ENCODE results near the gene HMCN1.

Gene HMCN1

DNA sequence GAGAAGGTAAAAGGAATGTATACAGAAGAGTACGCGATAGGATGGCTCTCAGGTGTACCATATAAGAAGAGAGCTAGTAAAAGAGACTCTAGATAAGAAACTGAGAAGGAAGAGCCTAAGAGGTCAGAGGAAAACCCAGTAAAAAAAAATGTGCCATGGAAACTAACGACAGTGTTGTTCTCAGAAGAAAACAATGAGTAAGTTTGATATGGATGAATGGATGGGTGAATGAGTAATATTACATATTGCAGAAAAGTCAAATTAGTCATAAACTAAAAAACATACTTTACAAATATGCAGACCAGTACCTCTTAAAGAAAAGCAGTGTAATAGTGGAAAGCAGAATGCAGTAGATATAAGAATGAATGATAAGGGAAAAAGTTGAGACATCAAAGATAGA is 316.2 kb downstream of the HMCN1 start:
- Histone ChIP-seq H3K27me3 (ENCODE audit: control insufficient read depth in 1 of 2, insufficient read depth in 2 of 2, low read length in 2 of 2) (no peaks in the 10 kb centered on the region), H3K27ac (ENCODE audit: low read length) (no peak overlapping the region), H3K9ac (ENCODE audit: low read length in 2 of 2) (no peak overlapping the region), H3K36me3 (ENCODE audit: control insufficient read depth in 2 of 2, insufficient read depth in 2 of 2, low read length in 2 of 2) (no peaks in the 10 kb centered on the region), H3K4me3 (ENCODE audit: low read length in 2 of 2) (no peak overlapping the region), H3K9me3 (ENCODE audit: control insufficient read depth in 2 of 2, low read length in 2 of 2) (no peaks in the 10 kb centered on the region), H3K4me1 (ENCODE audit: control insufficient read depth, insufficient read depth, low read length) (no peaks in the 10 kb centered on the region)

- Histone ChIP-seq H3K4me1 (ENCODE audit: control insufficient read depth, insufficient read depth, low read length) (no peaks in the 10 kb centered on the region), H3K9me3 (ENCODE audit: control insufficient read depth in 2 of 2, low read length in 2 of 2) (no peaks in the 10 kb centered on the region), H3K36me3 (ENCODE audit: control insufficient read depth in 2 of 2, insufficient read depth in 2 of 2, low read length in 2 of 2) (no peaks in the 10 kb centered on the region), H3K4me3 (ENCODE audit: low read length in 2 of 2) (no peak overlapping the region), H3K27ac (ENCODE audit: low read length) (no peak overlapping the region), H3K27me3 (ENCODE audit: control insufficient read depth in 1 of 2, insufficient read depth in 2 of 2, low read length in 2 of 2) (no peaks in the 10 kb centered on the region), H3K9ac (ENCODE audit: low read length in 2 of 2) (no peak overlapping the region)
Observed at GRCh38 chr1:186054003-186054402, 319.8 kb downstream of the HMCN1 start.

DNA sequence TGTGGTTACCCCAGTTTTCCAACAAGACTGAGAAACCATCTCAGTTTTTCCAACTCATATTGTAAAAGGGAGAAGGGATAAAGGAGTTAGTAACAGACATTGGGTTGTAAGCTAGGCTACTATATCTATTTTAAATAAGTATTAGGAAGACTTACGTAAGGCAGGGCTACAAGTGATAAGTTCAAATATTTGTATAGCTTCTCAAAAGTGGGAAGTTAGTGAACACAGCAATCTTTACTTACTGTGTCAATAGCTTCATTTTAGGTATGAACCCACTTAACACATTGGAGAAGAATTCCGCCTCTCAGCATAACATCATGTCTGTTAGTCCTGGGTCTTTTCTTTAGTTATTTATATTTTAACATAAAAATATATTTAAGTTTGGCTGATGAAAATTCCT is 320.7 kb downstream of the HMCN1 start:
- Histone ChIP-seq H3K36me3 (ENCODE audit: control insufficient read depth in 2 of 2, insufficient read depth in 2 of 2, low read length in 2 of 2) (no peaks in the 10 kb centered on the region), H3K27ac (ENCODE audit: low read length) (no peak overlapping the region), H3K4me1 (ENCODE audit: control insufficient read depth, insufficient read depth, low read length) (no peaks in the 10 kb centered on the region)

DNA sequence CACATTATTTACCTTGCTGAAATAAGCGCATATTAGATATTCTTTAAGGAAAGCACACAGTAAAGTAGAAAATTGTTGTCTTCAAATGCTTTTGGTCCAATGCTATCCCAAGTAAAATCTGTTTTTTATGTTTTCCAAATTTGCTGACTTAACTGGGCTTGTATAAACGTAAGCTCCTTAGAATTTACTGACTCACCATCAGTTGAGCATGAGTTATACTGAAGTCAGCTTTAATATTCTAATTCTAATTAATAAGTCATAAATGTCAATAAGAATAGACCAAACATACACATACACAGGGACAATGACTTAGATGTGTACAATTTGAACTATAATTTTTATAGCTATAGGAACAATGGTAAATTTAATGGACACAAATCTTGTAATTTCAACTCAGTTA is 321.7 kb downstream of the HMCN1 start:
- Histone ChIP-seq H3K27ac (ENCODE audit: low read length) (no peak overlapping the region), H3K9ac (ENCODE audit: low read length in 2 of 2) (no peak overlapping the region), H3K4me3 (ENCODE audit: low read length in 2 of 2) (no peak overlapping the region), H3K27me3 (ENCODE audit: control insufficient read depth in 1 of 2, insufficient read depth in 2 of 2, low read length in 2 of 2) (no peaks in the 10 kb centered on the region), H3K9me3 (ENCODE audit: control insufficient read depth in 2 of 2, low read length in 2 of 2) (no peaks in the 10 kb centered on the region), H3K36me3 (ENCODE audit: control insufficient read depth in 2 of 2, insufficient read depth in 2 of 2, low read length in 2 of 2) (no peaks in the 10 kb centered on the region), H3K4me1 (ENCODE audit: control insufficient read depth, insufficient read depth, low read length) (no peaks in the 10 kb centered on the region)

More for the DNA sequence above, 320.7 kb downstream of the HMCN1 start:
- no peak overlapping the region for H3K4me3 ChIP-seq (ENCODE audit: low read length in 2 of 2)
- no peaks in the 10 kb centered on the region for H3K9me3 ChIP-seq (ENCODE audit: control insufficient read depth in 2 of 2, low read length in 2 of 2)
- no peak overlapping the region for H3K9ac ChIP-seq (ENCODE audit: low read length in 2 of 2)
- no peaks in the 10 kb centered on the region for H3K27me3 ChIP-seq (ENCODE audit: control insufficient read depth in 1 of 2, insufficient read depth in 2 of 2, low read length in 2 of 2)

GRCh38 chr1:186057086-186057485 is 322.9 kb downstream of the HMCN1 start:
- Histone ChIP-seq H3K9ac (ENCODE audit: low read length in 2 of 2) (no peak overlapping the region), H3K27ac (ENCODE audit: low read length) (no peak overlapping the region), H3K4me1 (ENCODE audit: control insufficient read depth, insufficient read depth, low read length) (no peaks in the 10 kb centered on the region), H3K36me3 (ENCODE audit: control insufficient read depth in 2 of 2, insufficient read depth in 2 of 2, low read length in 2 of 2) (no peaks in the 10 kb centered on the region), H3K4me3 (ENCODE audit: low read length in 2 of 2) (no peak overlapping the region), H3K9me3 (ENCODE audit: control insufficient read depth in 2 of 2, low read length in 2 of 2) (no peaks in the 10 kb centered on the region), H3K27me3 (ENCODE audit: control insufficient read depth in 1 of 2, insufficient read depth in 2 of 2, low read length in 2 of 2) (no peaks in the 10 kb centered on the region)

DNA sequence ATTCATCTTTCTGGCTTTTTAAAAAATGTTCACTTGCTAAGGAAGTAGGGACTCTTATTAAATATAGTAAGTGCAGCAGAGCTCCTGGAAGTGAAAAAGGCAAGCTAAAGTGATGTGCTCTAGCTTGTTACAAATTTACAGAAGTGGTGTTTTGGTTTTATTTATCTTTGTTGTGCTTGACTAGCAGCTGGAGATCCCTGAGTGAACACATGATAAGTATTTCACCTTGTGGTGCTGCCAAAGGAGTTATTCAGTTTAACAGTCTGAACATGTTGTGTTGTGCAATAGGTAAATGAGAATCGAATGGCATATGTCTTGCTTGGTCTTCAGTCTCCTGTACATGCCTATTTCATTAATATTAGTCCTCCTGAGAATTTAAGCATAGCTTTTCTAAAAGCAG is 325.1 kb downstream of the HMCN1 start:
- H3K36me3 ChIP-seq (ENCODE audit: control insufficient read depth in 2 of 2, insufficient read depth in 2 of 2, low read length in 2 of 2): no peaks in the 10 kb centered on the region
- no peak overlapping the region for H3K9ac ChIP-seq (ENCODE audit: low read length in 2 of 2)
- no peaks in the 10 kb centered on the region for H3K4me1 ChIP-seq (ENCODE audit: control insufficient read depth, insufficient read depth, low read length)
- no peak overlapping the region for H3K4me3 ChIP-seq (ENCODE audit: low read length in 2 of 2)
- no peaks in the 10 kb centered on the region for H3K9me3 ChIP-seq (ENCODE audit: control insufficient read depth in 2 of 2, low read length in 2 of 2)
- no peaks in the 10 kb centered on the region for H3K27me3 ChIP-seq (ENCODE audit: control insufficient read depth in 1 of 2, insufficient read depth in 2 of 2, low read length in 2 of 2)
- no peak overlapping the region for H3K27ac ChIP-seq (ENCODE audit: low read length)

DNA sequence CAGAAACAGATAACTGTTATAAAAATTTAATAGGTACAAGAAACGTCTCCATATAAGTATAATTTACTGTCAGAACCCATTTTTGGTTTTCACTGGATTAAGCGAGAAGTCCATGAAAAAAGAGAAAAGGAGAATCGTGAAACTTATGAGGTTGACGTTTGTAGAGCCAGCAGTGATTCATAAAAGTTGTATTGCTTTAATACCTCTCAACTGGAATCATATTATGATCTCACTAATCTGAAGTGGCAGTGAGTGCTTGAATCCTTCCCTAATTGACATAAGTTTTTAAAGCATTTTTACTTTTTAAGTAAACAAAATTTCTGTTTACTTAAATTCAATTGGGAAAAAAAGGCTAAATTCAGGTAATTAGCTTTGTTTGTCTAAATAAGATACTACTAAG is 325.6 kb downstream of the HMCN1 start:
- Histone ChIP-seq H3K9me3 (ENCODE audit: control insufficient read depth in 2 of 2, low read length in 2 of 2) (no peaks in the 10 kb centered on the region), H3K27me3 (ENCODE audit: control insufficient read depth in 1 of 2, insufficient read depth in 2 of 2, low read length in 2 of 2) (no peaks in the 10 kb centered on the region), H3K36me3 (ENCODE audit: control insufficient read depth in 2 of 2, insufficient read depth in 2 of 2, low read length in 2 of 2) (no peaks in the 10 kb centered on the region), H3K4me1 (ENCODE audit: control insufficient read depth, insufficient read depth, low read length) (no peaks in the 10 kb centered on the region), H3K9ac (ENCODE audit: low read length in 2 of 2) (no peak overlapping the region), H3K4me3 (ENCODE audit: low read length in 2 of 2) (no peak overlapping the region), H3K27ac (ENCODE audit: low read length) (no peak overlapping the region)

DNA sequence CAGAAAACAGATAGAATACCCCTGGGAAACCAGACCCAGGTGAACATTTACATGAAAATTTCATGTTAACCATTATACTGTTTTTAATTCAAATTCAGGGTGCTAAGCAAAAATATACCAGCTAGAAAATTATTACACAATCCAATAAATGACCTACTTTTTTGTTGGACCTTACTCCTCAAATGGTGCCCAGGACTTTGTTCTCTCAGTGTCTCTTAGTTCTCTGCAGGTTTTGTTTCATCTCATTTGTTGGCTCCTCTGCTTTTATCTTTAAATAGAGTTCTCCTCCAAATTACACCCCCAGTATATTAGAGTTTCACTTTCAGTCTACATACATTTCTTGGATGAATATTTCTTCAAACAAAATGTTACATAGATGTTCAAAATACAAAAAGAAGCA is 326.0 kb downstream of the HMCN1 start:
- no peaks in the 10 kb centered on the region for H3K27me3 ChIP-seq (ENCODE audit: control insufficient read depth in 1 of 2, insufficient read depth in 2 of 2, low read length in 2 of 2)
- no peak overlapping the region for H3K4me3 ChIP-seq (ENCODE audit: low read length in 2 of 2)
- no peak overlapping the region for H3K9ac ChIP-seq (ENCODE audit: low read length in 2 of 2)

DNA sequence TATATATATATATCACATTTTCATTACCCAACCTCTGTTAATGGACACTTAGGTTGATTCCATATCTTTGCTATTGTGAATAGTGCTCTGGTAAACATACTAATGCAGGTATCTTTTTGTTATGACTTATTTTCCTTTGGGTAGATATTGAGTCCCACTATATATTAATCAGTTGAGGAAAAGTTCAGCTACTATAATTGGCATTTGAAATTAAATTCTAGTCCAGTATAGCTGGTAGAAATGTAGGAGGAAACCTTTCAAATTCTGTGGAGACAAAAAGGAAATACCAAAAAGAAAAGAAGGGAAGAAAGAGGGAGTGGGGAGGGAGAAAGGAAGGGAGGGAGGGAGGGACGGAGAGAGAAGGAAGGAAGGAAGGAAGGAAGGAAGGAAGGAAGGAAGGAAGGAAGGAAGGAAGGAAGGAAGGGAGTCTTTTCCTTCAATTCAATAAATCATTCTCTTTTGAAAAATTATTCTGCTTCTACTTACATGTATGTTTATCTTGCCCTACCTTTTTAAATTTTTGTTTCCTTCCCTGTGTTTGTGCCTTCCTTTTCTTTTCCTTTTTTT is 329.0 kb downstream of the HMCN1 start:
- no peaks in the 10 kb centered on the region for H3K4me1 ChIP-seq (ENCODE audit: control insufficient read depth, insufficient read depth, low read length)
- no peak overlapping the region for H3K9ac ChIP-seq (ENCODE audit: low read length in 2 of 2)
- H3K9me3 ChIP-seq (ENCODE audit: control insufficient read depth in 2 of 2, low read length in 2 of 2): no peaks in the 10 kb centered on the region
- H3K36me3 ChIP-seq (ENCODE audit: control insufficient read depth in 2 of 2, insufficient read depth in 2 of 2, low read length in 2 of 2): no peaks in the 10 kb centered on the region
- no peak overlapping the region for H3K27ac ChIP-seq (ENCODE audit: low read length)
- H3K27me3 ChIP-seq (ENCODE audit: control insufficient read depth in 1 of 2, insufficient read depth in 2 of 2, low read length in 2 of 2): no peaks in the 10 kb centered on the region
- no peak overlapping the region for H3K4me3 ChIP-seq (ENCODE audit: low read length in 2 of 2)

More for the DNA sequence above, 326.0 kb downstream of the HMCN1 start:
- Histone ChIP-seq H3K9me3 (ENCODE audit: control insufficient read depth in 2 of 2, low read length in 2 of 2) (no peaks in the 10 kb centered on the region), H3K4me1 (ENCODE audit: control insufficient read depth, insufficient read depth, low read length) (no peaks in the 10 kb centered on the region), H3K36me3 (ENCODE audit: control insufficient read depth in 2 of 2, insufficient read depth in 2 of 2, low read length in 2 of 2) (no peaks in the 10 kb centered on the region), H3K27ac (ENCODE audit: low read length) (no peak overlapping the region)

GRCh38 chr1:186066411-186066810 is 332.2 kb downstream of the HMCN1 start:
- H3K4me1 ChIP-seq (ENCODE audit: control insufficient read depth, insufficient read depth, low read length): no peaks in the 10 kb centered on the region
- H3K9me3 ChIP-seq (ENCODE audit: control insufficient read depth in 2 of 2, low read length in 2 of 2): no peaks in the 10 kb centered on the region
- H3K9ac ChIP-seq (ENCODE audit: low read length in 2 of 2): no peak overlapping the region
- H3K36me3 ChIP-seq (ENCODE audit: control insufficient read depth in 2 of 2, insufficient read depth in 2 of 2, low read length in 2 of 2): no peaks in the 10 kb centered on the region
- no peak overlapping the region for H3K4me3 ChIP-seq (ENCODE audit: low read length in 2 of 2)
- no peaks in the 10 kb centered on the region for H3K27me3 ChIP-seq (ENCODE audit: control insufficient read depth in 1 of 2, insufficient read depth in 2 of 2, low read length in 2 of 2)
- H3K27ac ChIP-seq (ENCODE audit: low read length): no peak overlapping the region

GRCh38 chr1:186073697-186074096 is 339.5 kb downstream of the HMCN1 start:
- Histone ChIP-seq H3K36me3 (ENCODE audit: control insufficient read depth in 2 of 2, insufficient read depth in 2 of 2, low read length in 2 of 2) (no peaks in the 10 kb centered on the region), H3K9me3 (ENCODE audit: control insufficient read depth in 2 of 2, low read length in 2 of 2) (no peaks in the 10 kb centered on the region), H3K4me3 (ENCODE audit: low read length in 2 of 2) (no peak overlapping the region)

More at GRCh38 chr1:186073697-186074096, 339.5 kb downstream of the HMCN1 start:
- no peaks in the 10 kb centered on the region for H3K4me1 ChIP-seq (ENCODE audit: control insufficient read depth, insufficient read depth, low read length)
- no peaks in the 10 kb centered on the region for H3K27me3 ChIP-seq (ENCODE audit: control insufficient read depth in 1 of 2, insufficient read depth in 2 of 2, low read length in 2 of 2)
- H3K27ac ChIP-seq (ENCODE audit: low read length): no peak overlapping the region
- no peak overlapping the region for H3K9ac ChIP-seq (ENCODE audit: low read length in 2 of 2)

Measured in stomach smooth muscle (tissue), 2 donors.